8988T (cell line): Measurements from ENCODE around the gene CHST11.

Source experiments
- DNase-seq: peaks from one replicate; pipeline ENCODE4 v3.0.0; 2011

CHST11 gene

DNA sequence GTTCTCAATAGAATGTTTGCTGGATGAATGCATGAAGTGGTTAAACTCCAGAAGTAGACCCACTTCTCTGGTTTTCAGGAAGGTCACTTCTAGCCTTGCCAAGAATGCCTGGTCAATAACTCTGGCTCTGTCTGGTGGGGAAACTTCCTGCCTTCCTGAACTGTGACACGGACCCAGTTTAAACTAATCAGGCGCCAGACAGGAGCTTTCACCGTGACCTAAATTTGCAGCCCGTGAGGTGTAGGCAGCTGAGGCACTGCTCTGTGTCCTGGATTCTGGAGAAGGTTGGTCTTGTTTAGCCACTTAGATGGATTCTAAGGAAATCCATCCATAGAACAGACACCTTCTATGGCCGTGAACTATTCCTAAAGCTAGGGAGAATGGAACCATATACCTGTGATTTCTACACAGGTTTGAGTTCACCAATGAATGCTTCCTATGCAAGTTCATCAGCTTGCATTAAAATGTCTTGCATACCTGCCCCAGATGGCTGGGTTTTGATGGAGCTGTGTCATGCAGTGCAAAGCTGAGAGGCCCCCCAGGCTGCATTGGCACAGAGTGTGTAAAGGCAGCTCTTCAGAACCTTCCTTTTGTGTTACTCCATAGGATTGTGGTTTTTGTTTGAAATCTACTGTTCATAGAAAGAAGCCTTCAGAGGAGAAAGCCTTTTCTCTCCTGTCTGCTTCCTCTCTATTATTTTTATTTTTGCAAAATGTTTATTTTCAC, 4.4 kb downstream of the CHST11 start:
- no peak for DNase-seq

DNA sequence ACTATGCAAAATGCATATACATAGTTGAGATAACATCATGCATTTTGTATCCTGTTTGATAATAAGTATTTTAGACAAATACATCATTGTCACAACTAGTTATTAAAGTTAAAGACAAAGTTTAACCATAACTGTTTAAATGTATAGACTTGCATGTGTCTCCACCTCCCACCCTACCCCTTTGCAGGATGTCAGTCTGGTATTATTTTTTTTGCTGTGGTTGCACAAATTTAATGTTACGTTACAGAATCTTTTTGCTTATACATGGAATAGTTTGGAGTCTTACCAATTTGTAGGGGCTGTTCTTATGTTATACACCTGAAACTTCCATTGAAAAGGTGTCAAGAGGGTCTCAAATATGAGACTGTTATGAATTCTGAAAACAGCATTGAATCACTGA, 5.6 kb downstream of the CHST11 start:
- no peak for DNase-seq

DNA sequence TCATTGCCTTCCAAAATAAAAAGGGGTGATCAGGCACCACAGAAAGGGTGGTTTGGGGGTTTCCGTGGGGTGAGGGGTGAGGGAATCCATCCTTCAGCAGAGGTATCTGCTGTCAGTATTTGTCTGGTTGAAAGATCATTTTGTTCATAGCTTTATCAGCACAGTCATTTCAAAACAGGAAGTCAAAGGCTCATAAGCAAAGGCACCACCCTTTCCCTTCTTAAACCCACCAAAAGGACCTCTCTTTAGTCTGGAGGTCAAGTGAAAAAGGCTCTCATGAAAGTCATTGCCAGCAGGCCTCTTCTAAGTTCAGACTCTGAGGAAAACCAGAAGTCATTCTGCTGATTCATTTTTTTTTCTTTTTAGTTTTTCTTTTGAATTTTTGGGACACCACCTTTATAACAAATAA, 6.2 kb downstream of the CHST11 start:
- no peak for DNase-seq

DNA sequence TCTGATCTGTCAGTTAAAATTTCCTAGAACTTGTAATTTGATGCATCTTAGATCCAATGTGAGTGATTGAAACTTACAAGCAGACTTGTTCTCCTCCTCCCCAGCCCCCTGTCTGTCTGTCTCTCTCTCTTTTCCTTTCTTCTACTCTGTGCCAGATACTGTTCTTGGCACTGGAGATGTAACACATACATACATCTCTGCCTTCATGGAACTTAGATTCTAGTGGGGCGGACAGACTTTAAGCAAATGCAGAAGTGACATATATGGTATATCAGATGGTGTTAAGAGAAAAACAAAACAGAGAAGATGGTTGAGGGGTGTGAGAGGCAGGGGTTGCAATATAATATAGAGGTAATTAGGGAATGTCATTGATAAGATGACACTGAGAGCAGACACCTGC, 6.6 kb downstream of the CHST11 start:
- no peak for DNase-seq

DNA sequence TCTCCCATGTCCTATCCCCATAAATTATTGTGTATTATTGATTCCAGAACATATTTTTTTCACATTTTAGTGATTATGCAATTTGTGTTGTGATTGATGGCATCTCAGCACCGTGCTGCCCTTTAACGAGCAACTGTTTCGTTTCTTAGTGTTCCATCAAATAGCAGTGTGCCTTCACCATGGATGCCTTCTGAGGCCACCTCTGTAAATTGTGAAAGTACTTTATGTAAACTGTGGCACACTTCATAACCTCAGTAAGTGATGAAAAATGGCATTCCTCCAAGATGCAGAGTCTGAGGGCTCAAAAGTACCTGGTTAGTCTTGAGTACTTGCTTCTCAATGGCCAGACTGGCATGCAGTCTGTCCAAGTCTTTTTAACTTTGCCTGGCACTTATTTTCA, 8.2 kb downstream of the CHST11 start:
- DNase-seq: no peak

DNA sequence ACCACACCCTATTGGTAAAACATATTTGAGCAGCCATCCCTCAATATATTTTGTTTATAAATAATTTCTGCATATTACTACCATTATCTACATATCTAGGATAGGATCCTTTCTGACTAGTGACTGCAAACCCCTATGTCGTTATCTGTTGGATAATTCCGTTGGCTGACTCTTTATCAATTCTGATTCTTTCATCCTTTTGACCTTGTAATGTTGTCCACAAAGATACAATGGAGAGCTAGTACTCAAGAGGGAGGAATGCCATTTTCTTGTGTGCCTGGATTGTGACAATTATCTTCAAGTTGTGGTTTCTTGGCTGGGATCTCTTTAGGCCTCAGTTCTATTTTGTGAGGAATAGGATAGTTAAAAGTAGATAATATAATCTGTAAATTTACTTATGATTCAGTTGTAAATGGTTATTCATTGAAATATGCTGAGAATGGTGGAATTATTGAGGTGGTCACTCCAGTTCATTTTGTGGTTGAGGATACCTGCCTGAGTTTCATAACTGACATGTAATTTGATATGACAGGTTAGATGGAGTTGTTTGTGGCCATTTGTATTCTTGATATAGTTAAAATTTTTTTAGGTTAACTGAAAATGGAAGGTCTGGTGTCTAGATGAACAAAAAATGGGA, 10.1 kb downstream of the CHST11 start:
- DNase-seq: no peak

DNA sequence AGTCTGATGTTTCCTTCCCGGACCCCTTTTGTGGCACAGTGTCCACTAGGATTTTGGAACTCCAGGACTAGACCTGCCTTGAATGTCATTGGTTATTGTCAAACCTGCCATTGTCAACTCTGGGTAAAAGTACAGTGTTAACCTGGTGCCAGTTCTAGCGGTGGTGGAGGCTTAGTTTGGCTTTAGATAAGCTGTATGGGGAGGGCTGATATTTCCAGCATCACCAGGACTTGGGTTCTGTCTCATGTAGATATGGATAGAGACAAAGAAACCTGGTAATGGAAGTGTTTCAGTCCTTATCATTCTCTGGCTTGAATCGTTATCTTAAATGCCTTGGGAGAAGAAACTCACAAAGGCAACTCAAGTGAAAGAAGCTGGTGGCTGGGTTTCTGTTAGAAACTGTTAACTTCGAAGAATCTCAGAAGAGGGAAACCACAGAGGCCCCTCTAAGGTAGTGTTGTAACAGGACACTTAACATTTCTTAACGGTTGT, 10.6 kb downstream of the CHST11 start:
- DNase-seq: no peak

DNA sequence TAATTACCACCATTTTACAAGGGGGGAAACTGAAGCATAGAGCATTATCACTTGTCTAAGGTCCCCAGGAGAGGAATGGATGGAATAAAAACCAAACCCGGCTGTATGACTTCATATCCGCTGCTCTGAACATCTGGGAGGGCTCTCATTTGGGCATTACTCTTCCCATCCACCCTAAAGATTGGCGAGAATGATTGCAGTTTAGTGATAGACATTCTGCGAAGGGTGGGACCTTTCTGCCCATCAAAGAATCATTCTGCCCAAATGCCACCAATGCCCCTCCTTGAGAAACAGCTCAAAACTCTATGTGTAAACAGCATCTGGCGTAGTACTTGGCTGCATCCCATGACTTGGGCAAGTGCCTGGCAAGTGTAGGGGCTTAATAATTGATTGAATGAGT, 11.6 kb downstream of the CHST11 start:
- no peak for DNase-seq

DNA sequence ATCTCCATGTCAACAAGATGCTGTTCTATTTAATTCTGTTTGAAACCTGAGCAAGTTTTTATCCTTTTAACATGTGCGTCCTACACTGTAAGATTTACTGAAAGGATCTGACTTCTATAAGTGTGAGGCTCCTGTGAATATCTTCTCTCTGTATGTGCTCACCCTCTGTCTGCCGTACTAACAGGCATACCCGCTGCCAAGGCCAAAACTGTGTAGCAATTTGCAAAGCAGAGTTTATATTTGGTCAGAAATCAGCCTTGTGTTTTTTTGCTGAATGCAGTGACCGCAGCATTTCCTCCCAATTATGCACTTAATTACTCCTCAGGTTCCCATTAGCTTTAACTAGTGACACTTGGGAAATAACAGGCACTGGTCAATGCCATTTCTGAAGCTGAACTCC, 12.3 kb downstream of the CHST11 start:
- DNase-seq: no peak

DNA sequence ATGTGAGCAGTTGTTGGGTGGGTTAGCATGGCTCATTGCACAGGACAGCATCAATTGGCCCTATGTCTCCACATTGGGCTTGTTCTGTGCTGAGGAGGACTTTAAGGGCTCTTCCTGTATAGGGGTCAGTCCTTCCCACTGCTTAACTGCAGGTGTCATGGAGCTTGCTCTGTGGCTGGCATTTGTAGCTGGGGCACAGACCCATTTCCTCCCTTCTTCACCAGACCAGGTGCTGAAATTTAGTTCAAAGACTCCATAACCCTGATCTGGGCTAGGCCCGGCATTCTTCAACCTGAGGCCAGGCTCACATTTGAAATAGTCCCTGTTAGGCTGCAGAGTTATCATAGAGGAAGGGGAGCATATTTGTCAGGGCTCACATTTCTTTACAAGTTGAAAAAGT, 12.8 kb downstream of the CHST11 start:
- no peak for DNase-seq

DNA sequence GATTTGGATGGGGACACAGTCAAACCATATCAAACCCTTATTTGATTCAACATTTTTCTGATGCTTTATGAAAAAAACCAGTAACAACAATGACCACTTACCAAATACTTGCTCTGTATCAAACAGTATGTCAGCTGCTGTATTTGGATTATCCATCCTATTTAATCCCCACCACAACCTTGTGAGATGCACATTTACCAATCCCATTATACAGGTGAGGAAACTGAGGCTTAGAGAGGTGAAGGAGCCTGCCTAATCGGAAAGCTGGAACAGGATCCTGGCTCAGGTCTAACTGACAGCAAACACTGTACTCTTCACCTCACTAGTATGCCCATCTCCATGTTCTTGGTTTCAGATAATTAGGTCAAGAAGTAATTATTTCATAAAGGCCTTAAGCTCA, 13.8 kb downstream of the CHST11 start:
- no peak for DNase-seq

DNA sequence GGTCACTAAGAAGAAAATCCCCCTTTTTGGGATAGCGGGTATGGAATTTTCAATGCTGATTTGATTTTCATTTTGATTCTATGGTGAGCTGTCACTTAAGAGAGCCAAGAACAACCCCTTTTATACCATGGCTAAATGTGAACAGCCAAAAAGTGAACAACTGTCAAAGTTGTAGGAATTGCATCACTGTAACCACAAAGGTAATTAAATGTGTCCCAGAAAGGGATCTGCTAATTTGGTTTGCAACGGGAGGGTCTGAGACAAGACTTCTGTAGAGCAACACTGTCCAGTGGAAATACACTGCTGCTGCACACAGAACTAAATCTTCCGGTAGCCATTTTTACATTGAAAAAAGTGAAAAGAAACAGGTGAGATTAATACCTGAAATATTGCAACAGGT, 14.6 kb downstream of the CHST11 start:
- DNase-seq: no peak

DNA sequence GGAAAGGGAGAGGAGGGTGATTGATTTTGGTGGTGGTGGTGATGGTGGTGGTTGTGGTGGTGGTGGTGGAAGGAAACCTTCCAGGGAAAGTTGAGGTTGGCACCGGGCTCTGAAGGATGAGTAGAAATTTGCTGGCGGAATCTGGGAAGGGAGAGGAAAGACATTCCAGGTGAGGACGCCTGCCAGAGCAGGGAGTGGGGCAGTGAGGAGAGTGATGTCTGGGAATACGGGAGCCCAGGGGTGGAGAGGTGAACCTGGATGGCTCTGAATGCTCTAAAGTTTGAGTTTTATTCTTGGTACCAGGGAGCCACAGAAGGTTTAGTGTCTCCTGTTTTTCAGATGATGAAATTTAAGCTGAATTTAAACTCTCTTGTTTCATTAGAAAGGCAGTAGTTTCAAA, 16.0 kb downstream of the CHST11 start:
- DNase-seq: no peak

DNA sequence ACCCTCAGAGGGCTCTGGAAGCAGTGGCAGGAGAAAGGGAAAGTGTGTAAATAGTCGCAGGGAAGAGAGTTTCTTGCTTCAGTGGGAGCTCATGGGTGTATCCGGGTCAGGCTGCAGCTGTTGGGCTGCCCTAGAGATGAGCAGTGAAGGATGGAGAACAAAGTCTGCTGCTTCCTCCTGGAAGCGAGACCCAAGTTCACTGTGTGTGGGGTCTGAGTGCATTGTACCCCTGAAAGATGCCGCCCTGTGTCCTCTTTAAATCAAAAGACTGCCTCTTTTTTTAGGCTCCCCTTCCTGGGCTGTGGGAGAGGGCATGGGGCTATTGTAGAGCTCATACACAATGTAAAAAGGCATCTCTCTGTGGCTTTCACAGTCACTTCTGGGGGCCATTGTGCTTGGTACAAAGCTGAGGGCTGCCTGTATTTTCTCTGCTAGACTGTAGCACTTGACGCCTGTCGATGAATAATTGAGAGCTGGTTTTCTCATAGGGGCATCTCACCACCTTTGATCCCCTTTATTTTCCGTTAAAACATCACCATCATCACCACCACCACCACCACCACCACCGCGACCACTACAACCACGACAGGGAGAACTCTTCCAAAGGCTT, 16.7 kb downstream of the CHST11 start:
- DNase-seq: no peak

DNA sequence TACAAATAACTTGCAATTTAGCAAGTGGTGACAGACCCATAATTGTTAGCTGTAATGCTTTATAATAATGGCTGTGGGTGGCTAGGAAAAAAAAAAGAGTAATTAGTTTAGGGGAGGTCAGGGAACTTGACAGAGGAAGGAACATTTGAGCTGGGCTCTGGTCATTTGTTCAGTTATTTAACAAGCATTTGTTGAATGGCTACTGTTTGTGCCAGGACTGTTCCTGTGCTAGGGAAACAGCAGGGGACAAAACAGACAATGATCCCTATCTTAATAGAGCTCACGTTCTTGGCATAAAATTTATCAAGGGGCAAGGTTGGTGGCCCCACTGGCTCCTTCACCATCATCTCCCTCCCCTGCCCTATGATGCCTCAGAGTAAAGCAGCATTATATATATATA, 18.5 kb downstream of the CHST11 start:
- no peak for DNase-seq

DNA sequence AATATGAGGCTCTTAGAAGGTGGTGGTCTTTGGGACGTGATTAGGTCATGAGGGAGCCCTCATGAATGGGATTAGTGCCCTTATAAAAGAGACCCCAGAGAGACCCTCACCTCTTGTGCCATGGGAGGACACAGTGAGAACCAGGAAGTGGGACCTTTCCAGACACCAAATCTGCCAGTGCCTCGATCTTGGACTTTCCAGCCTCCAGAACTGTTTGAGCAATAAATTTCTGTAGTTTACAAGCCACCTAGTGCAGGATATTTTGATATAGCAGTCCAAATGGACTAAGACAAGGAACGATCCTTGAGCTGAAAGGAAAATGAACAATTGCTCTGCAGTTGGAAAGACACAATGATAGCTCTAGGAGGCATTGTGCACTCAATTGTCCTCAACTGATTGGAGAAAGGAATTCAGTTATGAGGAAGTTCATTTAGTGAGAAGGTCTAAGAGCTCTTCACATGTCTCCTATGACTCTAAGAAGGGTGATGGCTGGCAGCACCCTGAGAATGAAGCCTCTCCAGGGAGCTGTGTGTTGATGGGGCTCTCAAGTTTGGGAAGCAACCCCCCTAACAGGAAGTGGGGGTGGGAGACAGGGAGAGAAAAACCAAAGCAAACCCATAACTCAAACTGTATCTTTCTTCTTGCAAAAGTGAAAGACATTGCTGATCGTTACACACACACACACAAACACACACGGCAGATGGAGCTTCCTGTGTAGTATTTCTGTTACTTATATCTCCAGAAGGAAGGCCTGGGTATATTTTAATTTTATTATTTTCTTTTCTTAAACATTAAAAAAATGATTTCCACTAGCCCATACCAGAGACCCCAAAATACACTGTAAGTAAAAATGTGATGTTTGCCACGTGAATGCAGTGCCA, 21.0 kb downstream of the CHST11 start:
- DNase-seq: no peak

DNA sequence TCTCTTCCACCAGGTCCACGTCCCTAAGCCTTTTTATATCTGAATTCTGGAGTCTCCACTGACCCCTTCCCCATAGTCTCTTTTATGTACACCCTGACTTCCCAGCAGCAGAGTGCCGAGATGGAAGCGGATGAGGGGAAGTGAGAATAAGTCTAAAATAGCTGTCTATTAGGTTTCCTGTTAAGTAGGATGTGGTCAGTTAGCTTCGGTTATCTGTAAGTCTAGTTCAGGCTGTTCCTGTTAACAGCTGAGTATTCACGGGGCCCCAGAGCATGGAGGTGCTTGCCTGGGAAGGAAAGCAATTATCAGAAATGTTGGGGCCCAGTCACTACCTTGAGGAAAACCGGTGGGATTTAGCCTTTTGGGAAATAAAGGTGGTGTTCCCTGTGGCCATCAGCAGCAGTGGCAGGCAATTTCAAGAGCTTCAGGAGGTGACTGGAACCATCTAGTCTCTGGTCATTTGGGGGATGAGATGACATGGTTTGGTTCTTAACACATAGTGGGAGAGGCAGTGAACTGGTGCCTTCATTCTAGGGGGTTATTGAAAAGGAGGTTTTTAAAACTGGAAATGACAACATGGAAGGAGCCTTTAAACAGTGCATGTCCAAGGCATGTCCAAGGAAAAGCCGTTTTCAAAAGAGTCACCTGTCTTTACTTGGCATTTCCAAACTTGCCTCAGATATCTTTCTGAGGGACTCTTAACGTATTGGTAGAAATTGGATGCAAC, 21.8 kb downstream of the CHST11 start:
- no peak for DNase-seq

DNA sequence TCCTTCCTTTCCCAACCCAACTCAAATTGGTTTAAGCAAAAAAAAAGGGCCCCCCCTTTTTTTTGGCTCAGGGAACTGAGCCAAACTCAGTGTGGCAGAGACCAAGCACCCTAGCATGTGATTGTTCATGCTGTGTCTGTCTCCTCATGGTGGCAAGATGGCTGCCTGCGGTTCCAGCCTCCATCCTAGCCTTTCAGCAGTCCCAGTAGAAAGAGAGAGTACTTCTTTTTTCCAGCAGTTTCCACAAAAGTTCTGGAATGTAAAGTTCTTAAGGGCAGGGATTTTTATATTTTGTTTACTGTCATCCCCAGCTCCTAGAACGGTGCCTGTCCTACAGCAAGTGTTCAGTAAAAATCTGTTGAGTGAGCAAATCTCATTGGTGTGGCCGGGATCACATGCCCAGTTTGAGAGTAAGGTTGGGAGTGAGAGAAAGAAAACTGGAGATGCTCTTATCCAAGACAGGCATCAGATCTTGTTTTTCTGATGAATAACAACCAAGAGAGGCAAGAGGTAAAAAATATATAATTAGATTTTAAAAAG, 22.4 kb downstream of the CHST11 start:
- DNase-seq: no peak

DNA sequence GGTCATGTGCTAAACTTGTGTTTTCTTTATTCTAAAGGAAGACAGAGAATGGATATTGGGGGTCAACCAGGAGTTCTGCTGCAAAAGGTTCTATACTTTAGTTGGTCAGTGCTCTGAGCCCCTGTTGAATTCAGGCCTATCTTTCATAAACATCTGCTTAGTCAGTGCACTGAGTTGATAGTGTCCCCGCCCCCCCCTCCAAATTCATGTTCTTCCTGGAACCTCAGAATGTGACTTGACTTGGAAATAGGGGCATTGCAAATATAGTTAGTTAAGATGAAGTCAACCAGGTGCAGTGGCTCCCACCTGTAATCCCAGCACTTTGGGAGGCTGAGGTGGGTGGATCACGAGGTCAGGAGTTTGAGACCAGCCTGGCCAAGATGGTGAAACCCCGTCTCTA, 23.3 kb downstream of the CHST11 start:
- DNase-seq: no peak

DNA sequence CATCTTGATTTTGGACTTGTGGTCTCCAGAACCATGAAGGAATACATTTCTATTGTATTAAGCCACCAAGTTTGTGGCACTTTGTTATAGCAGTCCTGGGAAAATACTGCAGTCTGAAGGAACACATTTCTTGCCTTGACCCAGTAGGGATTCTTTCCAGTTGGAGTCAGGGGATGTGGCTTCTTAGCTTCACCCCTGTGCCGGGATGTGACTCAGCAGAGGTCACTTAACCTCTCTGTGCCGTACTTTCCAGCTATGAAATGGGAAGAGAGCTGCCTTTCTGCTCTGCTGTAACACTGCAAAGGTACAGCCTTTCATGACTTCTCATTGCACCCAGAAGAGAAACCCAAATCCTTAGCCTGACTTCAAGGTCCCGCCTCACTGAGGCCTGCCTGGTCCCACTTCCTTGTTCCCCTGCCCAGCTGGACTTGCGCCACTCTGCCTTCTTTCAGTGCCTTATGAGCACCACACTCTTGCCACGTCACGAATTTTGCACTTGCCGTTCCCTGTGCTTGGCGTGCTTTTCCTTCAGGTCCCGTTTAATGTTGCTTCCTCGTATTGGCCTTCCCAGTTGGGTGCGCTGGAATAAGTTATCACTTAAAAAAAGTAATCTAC, 24.2 kb downstream of the CHST11 start:
- DNase-seq: peak; percentile 29

DNA sequence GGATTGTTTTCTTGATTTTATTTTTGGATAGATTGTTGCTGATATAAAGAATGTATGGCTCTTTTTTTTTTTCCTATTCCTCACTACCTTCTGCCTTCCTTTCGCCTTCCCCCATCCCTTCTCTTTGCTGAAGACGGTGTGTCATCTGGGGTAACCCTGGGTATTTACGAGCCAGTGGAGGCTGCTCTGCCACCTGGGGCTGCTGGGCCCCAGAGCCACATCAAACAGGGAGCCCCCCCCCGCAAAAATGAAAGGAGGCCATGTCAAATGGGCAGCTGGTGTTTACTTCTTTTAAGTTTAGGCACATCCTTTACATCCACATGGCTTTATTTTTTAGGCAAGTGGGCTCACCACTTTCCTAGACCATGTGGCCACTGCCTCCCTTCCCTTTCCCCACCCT, 25.4 kb downstream of the CHST11 start:
- DNase-seq: no peak

DNA sequence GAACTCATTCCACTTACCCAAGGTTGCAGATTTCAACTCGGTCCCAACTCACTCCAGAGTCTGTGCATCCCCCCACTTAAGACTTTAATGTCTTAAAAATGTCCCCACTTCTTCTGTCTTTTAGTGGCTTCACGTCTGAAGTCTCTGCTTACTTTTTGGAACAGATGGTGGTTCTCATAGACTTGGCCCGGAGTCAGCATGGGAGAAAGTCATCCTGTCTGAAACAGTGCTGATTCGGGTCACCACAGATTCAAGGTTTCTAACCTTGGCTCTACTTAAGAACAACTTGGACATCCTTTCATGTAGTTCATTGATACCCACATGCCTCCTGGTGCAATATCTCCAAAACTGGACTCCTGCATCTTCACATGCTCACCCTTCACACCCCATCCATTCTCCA, 26.0 kb downstream of the CHST11 start:
- no peak for DNase-seq
